ENCODE results near the gene SLC39A11. TPM values are rescaled to one million over a fixed set of nuclear protein-coding genes. Genes with fewer than 3 reads are reported as not detected.

SLC39A11 gene
- total RNA-seq, 1 experiment from 2014 or later: 18.9 TPM

DNA sequence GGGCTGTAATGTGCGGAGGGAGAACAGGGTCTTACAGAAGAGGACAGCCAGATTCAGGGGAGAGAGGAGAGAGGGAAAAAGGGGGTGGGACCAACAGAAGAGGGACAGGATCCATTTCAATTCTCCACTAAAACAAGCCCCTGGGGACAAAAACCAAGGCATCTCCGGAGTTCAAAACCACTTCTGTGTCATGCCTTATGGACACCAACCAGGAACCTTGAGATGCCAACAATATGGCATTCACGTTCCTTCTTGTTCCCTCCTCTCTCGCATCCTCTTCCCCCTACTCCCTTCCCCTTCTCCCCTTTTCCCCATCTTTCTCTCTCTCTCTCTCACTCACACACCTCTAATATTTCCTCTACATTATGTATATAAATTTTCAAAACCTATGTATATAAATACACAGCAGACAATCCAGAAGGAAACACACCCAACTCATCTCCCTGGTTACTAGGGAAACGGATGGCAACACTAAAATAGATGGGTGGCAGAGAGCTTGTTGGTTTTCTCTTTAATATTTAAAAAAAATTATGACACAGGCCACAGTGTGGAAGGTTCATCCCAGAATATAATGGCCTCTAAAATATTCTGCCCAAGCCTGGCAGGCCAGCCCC, 123.1 kb downstream of the SLC39A11 start (continued):
- TF ChIP-seq, protein P1, sequence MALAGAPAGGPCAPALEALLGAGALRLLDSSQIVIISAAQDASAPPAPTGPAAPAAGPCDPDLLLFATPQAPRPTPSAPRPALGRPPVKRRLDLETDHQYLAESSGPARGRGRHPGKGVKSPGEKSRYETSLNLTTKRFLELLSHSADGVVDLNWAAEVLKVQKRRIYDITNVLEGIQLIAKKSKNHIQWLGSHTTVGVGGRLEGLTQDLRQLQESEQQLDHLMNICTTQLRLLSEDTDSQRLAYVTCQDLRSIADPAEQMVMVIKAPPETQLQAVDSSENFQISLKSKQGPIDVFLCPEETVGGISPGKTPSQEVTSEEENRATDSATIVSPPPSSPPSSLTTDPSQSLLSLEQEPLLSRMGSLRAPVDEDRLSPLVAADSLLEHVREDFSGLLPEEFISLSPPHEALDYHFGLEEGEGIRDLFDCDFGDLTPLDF (CRISPR knock-in tag; IDR thresholded peaks at IDR 0.05): no peak

DNA sequence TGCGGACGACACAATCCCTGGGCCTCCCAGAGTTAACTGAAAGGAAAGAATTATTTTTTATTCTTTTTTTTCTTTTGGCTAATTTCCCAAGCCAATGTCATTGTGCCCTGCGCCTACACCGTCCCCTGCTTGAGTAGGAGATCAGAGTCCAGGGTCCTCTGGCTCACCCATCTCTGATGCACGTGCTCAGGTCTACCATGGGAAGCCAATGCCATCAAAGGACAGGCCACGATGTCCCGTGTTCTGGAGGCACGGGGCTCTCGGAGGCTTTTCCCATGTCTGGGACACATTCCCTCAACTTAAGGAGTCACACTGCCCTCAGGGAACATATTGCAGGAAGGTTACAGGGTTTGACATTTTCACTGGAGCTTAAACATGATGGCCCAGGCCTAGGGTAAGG, 123.7 kb downstream of the SLC39A11 start:
- no peak for ATAC-seq
- no peak for DNase-seq (ENCODE audit: low spot score)
- H3K36me3 Mint-ChIP-seq: no peaks in the 10 kb centered on the region
- H3K9me3 Mint-ChIP-seq: peaks cover 8% of the 10 kb centered on the region
- CTCF ChIA-PET: interaction anchor here (0.6 to 3.0 kb wide), 2 partner anchors 187 to 302 kb away, joined by 4 to 13 read pairs; no protein-coding TSS in a partner anchor
- H3K27ac Mint-ChIP-seq: no peak overlapping the region
- H3K4me3 Mint-ChIP-seq: no peak overlapping the region
- TF ChIP-seq SOX15 (CRISPR knock-in tag; IDR thresholded peaks at IDR 0.05) (no peak), ZNF423 (CRISPR knock-in tag; IDR thresholded peaks at IDR 0.05) (no peak), FOXJ3 (CRISPR knock-in tag; IDR thresholded peaks at IDR 0.05; ENCODE audit: borderline replicate concordance) (no peak), SP1 (CRISPR knock-in tag; conservative IDR thresholded peaks at IDR 0.05) (no peak), NR1H2 (CRISPR knock-in tag; IDR thresholded peaks at IDR 0.05) (no peak), ZNF219 (CRISPR knock-in tag; IDR thresholded peaks at IDR 0.05; ENCODE audit: borderline replicate concordance) (no peak), NR3C1 (CRISPR knock-in tag; conservative IDR thresholded peaks at IDR 0.05; ENCODE audit: low read depth) (no peak), FOXK1 (CRISPR knock-in tag; IDR thresholded peaks at IDR 0.05) (no peak), ZNF416 (CRISPR knock-in tag; IDR thresholded peaks at IDR 0.05) (no peak), ZNF671 (CRISPR knock-in tag; IDR thresholded peaks at IDR 0.05) (no peak), MYBL2 (CRISPR knock-in tag; IDR thresholded peaks at IDR 0.05) (no peak), CBFB (CRISPR knock-in tag; IDR thresholded peaks at IDR 0.05; ENCODE audit: low read depth) (no peak), TEAD1 (CRISPR knock-in tag; IDR thresholded peaks at IDR 0.05) (no peak), NFYB (CRISPR knock-in tag; conservative IDR thresholded peaks at IDR 0.05; ENCODE audit: low read depth) (no peak)
- TF ChIP-seq, protein P2, sequence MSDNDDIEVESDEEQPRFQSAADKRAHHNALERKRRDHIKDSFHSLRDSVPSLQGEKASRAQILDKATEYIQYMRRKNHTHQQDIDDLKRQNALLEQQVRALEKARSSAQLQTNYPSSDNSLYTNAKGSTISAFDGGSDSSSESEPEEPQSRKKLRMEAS (CRISPR knock-in tag; IDR thresholded peaks at IDR 0.05): no peak
- TF ChIP-seq, protein P3, sequence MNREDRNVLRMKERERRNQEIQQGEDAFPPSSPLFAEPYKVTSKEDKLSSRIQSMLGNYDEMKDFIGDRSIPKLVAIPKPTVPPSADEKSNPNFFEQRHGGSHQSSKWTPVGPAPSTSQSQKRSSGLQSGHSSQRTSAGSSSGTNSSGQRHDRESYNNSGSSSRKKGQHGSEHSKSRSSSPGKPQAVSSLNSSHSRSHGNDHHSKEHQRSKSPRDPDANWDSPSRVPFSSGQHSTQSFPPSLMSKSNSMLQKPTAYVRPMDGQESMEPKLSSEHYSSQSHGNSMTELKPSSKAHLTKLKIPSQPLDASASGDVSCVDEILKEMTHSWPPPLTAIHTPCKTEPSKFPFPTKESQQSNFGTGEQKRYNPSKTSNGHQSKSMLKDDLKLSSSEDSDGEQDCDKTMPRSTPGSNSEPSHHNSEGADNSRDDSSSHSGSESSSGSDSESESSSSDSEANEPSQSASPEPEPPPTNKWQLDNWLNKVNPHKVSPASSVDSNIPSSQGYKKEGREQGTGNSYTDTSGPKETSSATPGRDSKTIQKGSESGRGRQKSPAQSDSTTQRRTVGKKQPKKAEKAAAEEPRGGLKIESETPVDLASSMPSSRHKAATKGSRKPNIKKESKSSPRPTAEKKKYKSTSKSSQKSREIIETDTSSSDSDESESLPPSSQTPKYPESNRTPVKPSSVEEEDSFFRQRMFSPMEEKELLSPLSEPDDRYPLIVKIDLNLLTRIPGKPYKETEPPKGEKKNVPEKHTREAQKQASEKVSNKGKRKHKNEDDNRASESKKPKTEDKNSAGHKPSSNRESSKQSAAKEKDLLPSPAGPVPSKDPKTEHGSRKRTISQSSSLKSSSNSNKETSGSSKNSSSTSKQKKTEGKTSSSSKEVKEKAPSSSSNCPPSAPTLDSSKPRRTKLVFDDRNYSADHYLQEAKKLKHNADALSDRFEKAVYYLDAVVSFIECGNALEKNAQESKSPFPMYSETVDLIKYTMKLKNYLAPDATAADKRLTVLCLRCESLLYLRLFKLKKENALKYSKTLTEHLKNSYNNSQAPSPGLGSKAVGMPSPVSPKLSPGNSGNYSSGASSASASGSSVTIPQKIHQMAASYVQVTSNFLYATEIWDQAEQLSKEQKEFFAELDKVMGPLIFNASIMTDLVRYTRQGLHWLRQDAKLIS (CRISPR knock-in tag; IDR thresholded peaks at IDR 0.05; ENCODE audit: borderline replicate concordance): no peak
- TF ChIP-seq, protein P4, sequence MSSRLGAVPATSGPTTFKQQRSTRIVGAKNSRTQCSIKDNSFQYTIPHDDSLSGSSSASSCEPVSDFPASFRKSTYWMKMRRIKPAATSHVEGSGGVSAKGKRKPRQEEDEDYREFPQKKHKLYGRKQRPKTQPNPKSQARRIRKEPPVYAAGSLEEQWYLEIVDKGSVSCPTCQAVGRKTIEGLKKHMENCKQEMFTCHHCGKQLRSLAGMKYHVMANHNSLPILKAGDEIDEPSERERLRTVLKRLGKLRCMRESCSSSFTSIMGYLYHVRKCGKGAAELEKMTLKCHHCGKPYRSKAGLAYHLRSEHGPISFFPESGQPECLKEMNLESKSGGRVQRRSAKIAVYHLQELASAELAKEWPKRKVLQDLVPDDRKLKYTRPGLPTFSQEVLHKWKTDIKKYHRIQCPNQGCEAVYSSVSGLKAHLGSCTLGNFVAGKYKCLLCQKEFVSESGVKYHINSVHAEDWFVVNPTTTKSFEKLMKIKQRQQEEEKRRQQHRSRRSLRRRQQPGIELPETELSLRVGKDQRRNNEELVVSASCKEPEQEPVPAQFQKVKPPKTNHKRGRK (CRISPR knock-in tag; IDR thresholded peaks at IDR 0.05; ENCODE audit: borderline replicate concordance): no peak
- TF ChIP-seq, protein P5, sequence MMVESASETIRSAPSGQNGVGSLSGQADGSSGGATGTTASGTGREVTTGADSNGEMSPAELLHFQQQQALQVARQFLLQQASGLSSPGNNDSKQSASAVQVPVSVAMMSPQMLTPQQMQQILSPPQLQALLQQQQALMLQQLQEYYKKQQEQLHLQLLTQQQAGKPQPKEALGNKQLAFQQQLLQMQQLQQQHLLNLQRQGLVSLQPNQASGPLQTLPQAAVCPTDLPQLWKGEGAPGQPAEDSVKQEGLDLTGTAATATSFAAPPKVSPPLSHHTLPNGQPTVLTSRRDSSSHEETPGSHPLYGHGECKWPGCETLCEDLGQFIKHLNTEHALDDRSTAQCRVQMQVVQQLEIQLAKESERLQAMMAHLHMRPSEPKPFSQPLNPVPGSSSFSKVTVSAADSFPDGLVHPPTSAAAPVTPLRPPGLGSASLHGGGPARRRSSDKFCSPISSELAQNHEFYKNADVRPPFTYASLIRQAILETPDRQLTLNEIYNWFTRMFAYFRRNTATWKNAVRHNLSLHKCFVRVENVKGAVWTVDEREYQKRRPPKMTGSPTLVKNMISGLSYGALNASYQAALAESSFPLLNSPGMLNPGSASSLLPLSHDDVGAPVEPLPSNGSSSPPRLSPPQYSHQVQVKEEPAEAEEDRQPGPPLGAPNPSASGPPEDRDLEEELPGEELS (CRISPR knock-in tag; IDR thresholded peaks at IDR 0.05): no peak
- TF ChIP-seq, protein P6, sequence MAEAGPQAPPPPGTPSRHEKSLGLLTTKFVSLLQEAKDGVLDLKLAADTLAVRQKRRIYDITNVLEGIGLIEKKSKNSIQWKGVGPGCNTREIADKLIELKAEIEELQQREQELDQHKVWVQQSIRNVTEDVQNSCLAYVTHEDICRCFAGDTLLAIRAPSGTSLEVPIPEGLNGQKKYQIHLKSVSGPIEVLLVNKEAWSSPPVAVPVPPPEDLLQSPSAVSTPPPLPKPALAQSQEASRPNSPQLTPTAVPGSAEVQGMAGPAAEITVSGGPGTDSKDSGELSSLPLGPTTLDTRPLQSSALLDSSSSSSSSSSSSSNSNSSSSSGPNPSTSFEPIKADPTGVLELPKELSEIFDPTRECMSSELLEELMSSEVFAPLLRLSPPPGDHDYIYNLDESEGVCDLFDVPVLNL (CRISPR knock-in tag; IDR thresholded peaks at IDR 0.05; ENCODE audit: borderline replicate concordance, low read depth): no peak
- TF ChIP-seq, protein P7, sequence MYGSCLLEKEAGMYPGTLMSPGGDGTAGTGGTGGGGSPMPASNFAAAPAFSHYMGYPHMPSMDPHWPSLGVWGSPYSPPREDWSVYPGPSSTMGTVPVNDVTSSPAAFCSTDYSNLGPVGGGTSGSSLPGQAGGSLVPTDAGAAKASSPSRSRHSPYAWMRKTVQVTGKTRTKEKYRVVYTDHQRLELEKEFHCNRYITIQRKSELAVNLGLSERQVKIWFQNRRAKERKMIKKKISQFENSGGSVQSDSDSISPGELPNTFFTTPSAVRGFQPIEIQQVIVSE (CRISPR knock-in tag; IDR thresholded peaks at IDR 0.05; ENCODE audit: borderline replicate concordance): no peak
- peaks cover 32% of the 10 kb centered on the region for H3K4me1 Mint-ChIP-seq
- POLR2A ChIA-PET: no interaction called here
- H3K27me3 Mint-ChIP-seq (ENCODE audit: low read depth): no peaks in the 10 kb centered on the region
